ENCODE measurements around the gene SLC25A33. TPM values are rescaled to one million over a fixed set of nuclear protein-coding genes. Genes with fewer than 3 reads are reported as not detected.

Gene SLC25A33
- total and polyA plus RNA-seq, 2 of the 8 experiments (the other 6 are each of a cell fraction or from before 2014, with no cell fraction given): 7.8 to 12.8 TPM

- no peak overlapping the region for H3K4me3 ChIP-seq (ENCODE audit: extremely low read depth in 1 of 4, insufficient read depth in 2 of 4, low read depth in 3 of 4, low read length in 4 of 4)
- H3K14ac ChIP-seq (ENCODE audit: insufficient read length): no peak overlapping the region
- 85% methylated on average over 18 of the region's 18 CpGs; no CpG with 5 or more reads in 1 of the 2 experiments for WGBS, 2 experiments (ENCODE audit: extremely low coverage in 1 of 2, insufficient coverage in 1 of 2, insufficient read length in 1 of 2, insufficient replicate concordance in 2 of 2, low coverage in 1 of 2, low lambda C conversion rate in 2 of 2, missing lambda C conversion rate in 1 of 2)
- H2BK5ac ChIP-seq (ENCODE audit: low read depth, low read length): no peak overlapping the region
- no peaks in the 10 kb centered on the region for H3K9me3 ChIP-seq (ENCODE audit: insufficient read depth in 2 of 2, low read depth in 1 of 2, low read length in 1 of 2)
- peaks cover 0 to 8% (median 6%) of the 10 kb centered on the region in 4 experiments; a peak in 5 of 7 replicates for H3K4me1 ChIP-seq (replicated peaks in 1 of 4; ENCODE audit: control insufficient read depth in 3 of 4, insufficient read depth in 4 of 4, low read length in 3 of 4)
- DNase-seq (ENCODE audit: low read depth in 1 of 2, low spot score in 2 of 2) (no peak), FAIRE-seq (no peak)
- no peaks in the 10 kb centered on the region for H3K23me2 ChIP-seq (ENCODE audit: low read depth, low read length)
- no peak overlapping the region for H2BK15ac ChIP-seq (ENCODE audit: low read length)
- H3K4me2 ChIP-seq (ENCODE audit: insufficient read depth in 1 of 2, low read depth in 2 of 2, low read length in 2 of 2): no peak overlapping the region
- no peak overlapping the region for H4K8ac ChIP-seq (ENCODE audit: extremely low read depth, insufficient read depth, low read length)
- H4K5ac ChIP-seq (ENCODE audit: insufficient read length, low read depth, low read length): no peak overlapping the region
- no peak overlapping the region for H2AFZ ChIP-seq (ENCODE audit: low read length)
- H4K20me1 ChIP-seq (replicated peaks in 1 of 2; ENCODE audit: control insufficient read depth in 1 of 2, insufficient read depth in 2 of 2, low read length in 2 of 2): peaks cover 16 to 20% of the 10 kb centered on the region in 2 experiments
- no peak overlapping the region for H3K4ac ChIP-seq (replicated peaks; ENCODE audit: insufficient read length, low read depth, low read length)
- no peak overlapping the region for H2BK20ac ChIP-seq (ENCODE audit: low read length)
- no peak overlapping the region for H2BK12ac ChIP-seq (ENCODE audit: low read depth, low read length)
- H3K79me2 ChIP-seq (ENCODE audit: control insufficient read depth in 1 of 2, insufficient read depth in 2 of 2, low read length in 2 of 2): peaks cover 4 to 29% of the 10 kb centered on the region in 2 experiments; a peak in 3 of 4 replicates
- peaks cover 6 to 28% (median 19%) of the 10 kb centered on the region in 4 experiments; a peak in 7 of 8 replicates for H3K36me3 ChIP-seq (ENCODE audit: control insufficient read depth in 2 of 4, insufficient read depth in 4 of 4, low read length in 3 of 4)
- no peaks in the 10 kb centered on the region for H3K27me3 ChIP-seq (replicated peaks in 1 of 4; ENCODE audit: control insufficient read depth in 3 of 4, extremely low read depth in 1 of 4, insufficient read depth in 3 of 4, low read length in 3 of 4)
- no peak overlapping the region for H3K9ac ChIP-seq (replicated peaks in 1 of 4; ENCODE audit: extremely low read depth in 1 of 4, low read depth in 3 of 4, low read length in 3 of 4)
- no peak overlapping the region for H2BK120ac ChIP-seq (replicated peaks; ENCODE audit: low read depth, low read length)
- ChIA-PET POLR2A (ENCODE audit: partially characterized antibody) (interaction anchor here (1.1 kb wide), 1 partner anchor 9 kb away, joined by 3 read pairs; no protein-coding TSS in a partner anchor), CTCF (ENCODE audit: partially characterized antibody) (interaction anchor here (0.5 to 3.3 kb wide), 3 partner anchors 18 to 82 kb away, joined by 3 to 19 read pairs (median 3); no protein-coding TSS in a partner anchor)
- no peak overlapping the region for H4K91ac ChIP-seq (replicated peaks; ENCODE audit: insufficient read length, low read length)
- no peak overlapping the region for H2AK5ac ChIP-seq (ENCODE audit: low read depth, low read length)
- peaks cover 15% of the 10 kb centered on the region for H3K79me1 ChIP-seq (ENCODE audit: low read depth, low read length)
- H3K56ac ChIP-seq (replicated peaks; ENCODE audit: insufficient read length, low read depth, low read length): no peak overlapping the region
- H3K23ac ChIP-seq (ENCODE audit: insufficient read length): no peak overlapping the region
- no peak overlapping the region for H3K27ac ChIP-seq (ENCODE audit: low read depth, low read length)
- no peak overlapping the region for H3K18ac ChIP-seq (ENCODE audit: extremely low read depth, low read length)
- TF ChIP-seq TEAD4 (IDR thresholded peaks at IDR 0.05; ENCODE audit: low read depth, low read length) (no peak), POLR2A (IDR thresholded peaks at IDR 0.05; ENCODE audit: control extremely low read depth in 1 of 2, low read depth in 2 of 2, low read length in 2 of 2) (no peak), KDM1A (IDR thresholded peaks at IDR 0.05; ENCODE audit: borderline replicate concordance, low read length) (no peak), CHD1 (IDR thresholded peaks at IDR 0.05; ENCODE audit: low read depth, low read length) (no peak), BACH1 (IDR thresholded peaks at IDR 0.05; ENCODE audit: low read length) (no peak), ATF2 (IDR thresholded peaks at IDR 0.05; ENCODE audit: low read length) (no peak), SUZ12 (IDR thresholded peaks at IDR 0.05; ENCODE audit: low read length) (no peak), JUN (IDR thresholded peaks at IDR 0.05; ENCODE audit: low read depth, low read length) (no peak), GABPA (IDR thresholded peaks at IDR 0.05; ENCODE audit: borderline replicate concordance, insufficient read depth, low read length) (no peak), FOSL1 (IDR thresholded peaks at IDR 0.05; ENCODE audit: insufficient read depth, low read depth, low read length) (no peak), BCL11A (IDR thresholded peaks at IDR 0.05; ENCODE audit: low read depth in 2 of 2, low read length in 2 of 2) (no peak), CREB1 (IDR thresholded peaks at IDR 0.05) (no peak), YY1 (IDR thresholded peaks at IDR 0.05; ENCODE audit: low read depth, low read length) (no peak)
Observed at GRCh38 chr1:9598316-9598700, 59.0 kb downstream of the SLC25A33 start.

Data from H1 (cell line).